ENCODE data around the gene NLRX1. TPM values are rescaled to one million over a fixed set of nuclear protein-coding genes. Genes with fewer than 3 reads are reported as not detected.

Gene NLRX1
- polyA plus RNA-seq, 1 of the 3 experiments (the other 2 are of a cell fraction) = 13.7 TPM

- peak; percentile 42 for TF ChIP-seq SMC3 (IDR thresholded peaks at IDR 0.05; ENCODE audit: low read depth, low read length)
- no peak for TF ChIP-seq FOSL2 (IDR thresholded peaks at IDR 0.05; ENCODE audit: borderline replicate concordance, low read depth)
- peak; percentile 78; the same call in 1 of the 2 replicates for TF ChIP-seq YY1 (IDR thresholded peaks at IDR 0.05; ENCODE audit: low read depth)
- TF ChIP-seq RCOR1 (IDR thresholded peaks at IDR 0.05; ENCODE audit: low read length) = peak; percentile 87
- peak; percentile 35; the same call in 1 of the 2 replicates for TF ChIP-seq MXI1 (IDR thresholded peaks at IDR 0.05; ENCODE audit: low read depth, low read length)
- no peak for TF ChIP-seq RFX5 (IDR thresholded peaks at IDR 0.05; ENCODE audit: low read length)
- TF ChIP-seq NRF1 (IDR thresholded peaks at IDR 0.05; ENCODE audit: low read depth, low read length) = 0 out of 2 replicates have a peak, but pooled peaks have one; percentile 13
- no peak for TF ChIP-seq JUND (IDR thresholded peaks at IDR 0.05)
- TF ChIP-seq GATA2 (CRISPR knock-in tag; IDR thresholded peaks at IDR 0.05) = no peak
- no peak; the same call in 1 of the 2 replicates for TF ChIP-seq TCF12 (IDR thresholded peaks at IDR 0.05)
- no peak for TF ChIP-seq USF1 (IDR thresholded peaks at IDR 0.05; ENCODE audit: borderline replicate concordance, low read depth)
- TF ChIP-seq GABPA (IDR thresholded peaks at IDR 0.05; ENCODE audit: low read depth) = 0 out of 2 replicates have a peak, but pooled peaks have one; percentile 15
- TF ChIP-seq EP300 (IDR thresholded peaks at IDR 0.05; ENCODE audit: borderline replicate concordance in 1 of 2, low read depth in 1 of 2, low read length in 1 of 2) = no peak
- TF ChIP-seq RAD21 (IDR thresholded peaks at IDR 0.05; ENCODE audit: low read length) = peak; percentile 51; the same call in 1 of the 2 replicates
- TF ChIP-seq CHD2 (IDR thresholded peaks at IDR 0.05; ENCODE audit: low read length, partially characterized antibody) = peak; percentile 36
- TF ChIP-seq EZH2phosphoT487 (IDR thresholded peaks at IDR 0.05; ENCODE audit: borderline replicate concordance, low read depth) = no peak
- no peak; the same call in 1 of the 2 replicates for TF ChIP-seq USF2 (IDR thresholded peaks at IDR 0.05; ENCODE audit: borderline replicate concordance, low read depth, low read length)
These were observed at the start of gene NLRX1 (continued) for GRCh38 chr11:119168471-119169281.

GRCh38 chr11:119118946-119119345 lies 49.6 kb upstream of the NLRX1 start:
- Histone ChIP-seq H3K4me2 (no peak overlapping the region), H3K9ac (no peak overlapping the region), H3K4me3 (ENCODE audit: low read depth in 2 of 2, low read length in 1 of 2) (no peak overlapping the region), H3K9me3 (no peaks in the 10 kb centered on the region), H3K27me3 (ENCODE audit: insufficient read depth) (no peaks in the 10 kb centered on the region), H3K36me3 (replicated peaks in 1 of 2; ENCODE audit: control insufficient read depth in 1 of 2, insufficient read depth in 2 of 2, low read length in 1 of 2) (peaks cover 0 to 29% of the 10 kb centered on the region in 2 experiments), H2AFZ (ENCODE audit: low read depth) (no peak overlapping the region), H3K27ac (ENCODE audit: low read depth in 2 of 2, low read length in 1 of 2) (no peak overlapping the region), H3K4me1 (ENCODE audit: control insufficient read depth in 1 of 2, insufficient read depth in 2 of 2, low read depth in 1 of 2, low read length in 1 of 2) (peaks cover 13 to 17% of the 10 kb centered on the region in 2 experiments; a peak in 3 of 4 replicates), H4K20me1 (ENCODE audit: insufficient read depth) (no peaks in the 10 kb centered on the region), H3K79me2 (ENCODE audit: insufficient read depth) (peaks cover 25% of the 10 kb centered on the region), H3K9me2 (no peaks in the 10 kb centered on the region), H3F3A (replicated peaks; ENCODE audit: insufficient read depth) (peaks cover 12% of the 10 kb centered on the region)
- ChIA-PET POLR2A (no interaction called here), CTCF (interaction anchor here (0.9 to 1.2 kb wide), 4 partner anchors 12 to 205 kb away, joined by 3 to 4 read pairs (median 3); partner anchors contain the start of genes C2CD2L and DPAGT1)
- TF ChIP-seq EP300 (IDR thresholded peaks at IDR 0.05; ENCODE audit: borderline replicate concordance in 1 of 2, low read depth in 1 of 2, low read length in 1 of 2) (no peak), ELF1 (IDR thresholded peaks at IDR 0.05) (no peak), PBX3 (IDR thresholded peaks at IDR 0.05) (no peak), RCOR1 (IDR thresholded peaks at IDR 0.05; ENCODE audit: low read length) (no peak), NFIC (IDR thresholded peaks at IDR 0.05; ENCODE audit: borderline replicate concordance) (no peak), JUND (IDR thresholded peaks at IDR 0.05) (no peak), YY1 (IDR thresholded peaks at IDR 0.05; ENCODE audit: low read depth) (no peak)
- DNase-seq = no peak
- 95% methylated on average over 1 of the region's 1 CpG for WGBS (ENCODE audit: low lambda C conversion rate)
